Heart left ventricle (tissue), 13 donors: ENCODE results near the gene IGFN1.

Experiments
- POLR2A ChIP-seq, 2 donors: fragments of 450-650 bp; IDR thresholded peaks; one replicate each; pipeline ENCODE4 v1.6.1; 2017; ENCODE audit warnings: antibody characterized with exemption in 2 of 2, mild to moderate bottlenecking in 2 of 2, moderate library complexity in 2 of 2
- TF ChIP-seq, protein P1 (sequence below), 12 donors: fragments of 200-600 bp; sonication (generic) in 4 of 12; IDR thresholded peaks; one replicate each; pipeline versions ENCODE4 v1.5.0 to v1.8.0; 2018 to 2022; ENCODE audit warnings: antibody characterized with exemption in 12 of 12, mild to moderate bottlenecking in 5 of 12
- donor health status: ischemic (EF 13 %, LVEDD 7.1; RV severe dilation, severe dysfunction).
- donor health status: DM: no; HTN: yes; CAD: no.
- donor health status: DM: no; HTN: no; CAD: no.
- donor health status: ischemic (EF 25% LVEDD 6.9; RV normal size, moderate dysfunction).
- donor health status: ischemic (EF 25% LVEDD 5.7; RV mildly dilated, moderate dysfunction).
- donor health status: ischemic (EF 35%, LVEDD 5.7; RV mildly dilated, moderate dysfunction).
- donor health status: nonischemic (EF 11% LVEDD 7.7; RV severe dilation, severe dysfunction).
- donor health status: DM: yes; HTN: yes; CAD: no.
- donor health status: PGD.
- donor health status: ischemic (EF 29% LVEDD 5.4; RV normal size, mild dysfunction).
- donor health status: nonischemic (EF 23%, LVEDD 6.1; RV moderate dilation, normal function).

DNA sequence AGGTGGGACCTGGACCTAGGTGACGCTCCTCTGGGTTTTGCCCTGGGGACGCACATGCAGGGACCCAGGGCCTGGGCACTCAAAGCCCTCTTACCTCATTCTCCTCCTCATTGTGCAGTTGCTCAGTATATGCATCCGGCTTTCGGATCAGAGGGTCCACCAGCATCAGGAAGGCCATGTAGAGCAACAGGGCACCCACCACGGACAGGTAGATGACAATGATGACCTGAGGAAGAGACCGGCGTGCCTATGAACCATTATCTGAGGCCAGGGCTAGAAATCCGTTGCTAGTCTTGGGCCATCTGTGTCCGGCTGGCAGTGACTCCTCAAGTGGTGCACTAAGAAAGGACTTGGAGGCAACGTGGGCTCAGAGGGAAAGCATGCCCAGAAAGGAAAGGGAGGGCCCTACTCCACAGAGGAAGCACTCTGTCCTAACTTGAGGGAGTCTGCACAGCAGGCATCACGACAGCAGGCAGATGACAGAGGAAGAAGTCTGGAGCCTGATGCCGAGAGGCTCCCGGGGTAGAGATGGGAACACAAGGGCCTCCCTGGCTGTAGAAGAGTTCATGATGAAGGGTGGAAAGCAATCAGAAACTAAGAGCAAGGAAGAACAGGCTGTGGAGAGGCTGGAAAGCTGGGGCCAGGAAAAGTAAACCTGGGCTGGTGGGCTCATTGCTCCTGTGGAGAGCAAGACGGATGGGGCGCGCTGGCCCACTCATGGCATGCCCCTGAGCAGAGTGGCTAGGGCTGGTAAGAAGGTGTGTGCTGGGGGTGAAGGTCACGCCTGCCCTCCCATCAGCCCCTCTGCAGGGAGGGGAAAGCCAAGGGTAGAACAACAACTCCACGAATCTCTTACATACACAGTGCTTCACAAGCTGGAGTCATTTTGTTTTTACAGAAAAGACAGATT is 46.6 kb upstream of the IGFN1 start:
- TF ChIP-seq, protein P1, sequence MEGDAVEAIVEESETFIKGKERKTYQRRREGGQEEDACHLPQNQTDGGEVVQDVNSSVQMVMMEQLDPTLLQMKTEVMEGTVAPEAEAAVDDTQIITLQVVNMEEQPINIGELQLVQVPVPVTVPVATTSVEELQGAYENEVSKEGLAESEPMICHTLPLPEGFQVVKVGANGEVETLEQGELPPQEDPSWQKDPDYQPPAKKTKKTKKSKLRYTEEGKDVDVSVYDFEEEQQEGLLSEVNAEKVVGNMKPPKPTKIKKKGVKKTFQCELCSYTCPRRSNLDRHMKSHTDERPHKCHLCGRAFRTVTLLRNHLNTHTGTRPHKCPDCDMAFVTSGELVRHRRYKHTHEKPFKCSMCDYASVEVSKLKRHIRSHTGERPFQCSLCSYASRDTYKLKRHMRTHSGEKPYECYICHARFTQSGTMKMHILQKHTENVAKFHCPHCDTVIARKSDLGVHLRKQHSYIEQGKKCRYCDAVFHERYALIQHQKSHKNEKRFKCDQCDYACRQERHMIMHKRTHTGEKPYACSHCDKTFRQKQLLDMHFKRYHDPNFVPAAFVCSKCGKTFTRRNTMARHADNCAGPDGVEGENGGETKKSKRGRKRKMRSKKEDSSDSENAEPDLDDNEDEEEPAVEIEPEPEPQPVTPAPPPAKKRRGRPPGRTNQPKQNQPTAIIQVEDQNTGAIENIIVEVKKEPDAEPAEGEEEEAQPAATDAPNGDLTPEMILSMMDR (IDR thresholded peaks at IDR 0.05): no peak
- no peak for TF ChIP-seq POLR2A (IDR thresholded peaks at IDR 0.05)
